NB4 (cell line): ENCODE data around the gene OPCML.

Source experiments
- POLR2A ChIP-seq: IDR thresholded peaks from 2 replicates; pipeline ENCODE4 v1.6.1; 2011; ENCODE audit warnings: mild to moderate bottlenecking; ENCODE audit not compliant: insufficient read length; ENCODE audit errors: extremely low read depth
- TF ChIP-seq, protein P1 (sequence below): IDR thresholded peaks from one replicate; pipeline ENCODE4 v1.5.1; 2012; ENCODE audit warnings: low read depth, low read length

DNA sequence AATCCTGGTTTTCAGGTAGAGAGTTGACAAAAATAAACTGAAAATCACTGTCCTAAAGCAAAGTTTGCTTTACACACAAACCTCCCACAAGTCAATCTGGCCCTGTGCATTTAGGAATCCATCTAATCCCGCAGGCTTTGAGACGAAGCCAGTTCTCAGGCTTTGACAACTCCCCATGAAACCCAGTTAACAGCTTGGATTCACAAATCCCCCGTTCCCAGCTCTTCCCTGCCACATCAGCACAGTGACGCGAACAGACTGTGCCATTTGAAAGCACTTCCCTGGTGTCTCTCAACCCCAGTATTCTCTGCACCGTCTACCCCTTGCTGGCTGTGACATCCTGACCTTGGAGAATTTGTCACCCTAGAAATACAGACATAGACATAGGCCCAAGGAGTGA is 117.8 kb downstream of the OPCML start:
- TF ChIP-seq, protein P1, sequence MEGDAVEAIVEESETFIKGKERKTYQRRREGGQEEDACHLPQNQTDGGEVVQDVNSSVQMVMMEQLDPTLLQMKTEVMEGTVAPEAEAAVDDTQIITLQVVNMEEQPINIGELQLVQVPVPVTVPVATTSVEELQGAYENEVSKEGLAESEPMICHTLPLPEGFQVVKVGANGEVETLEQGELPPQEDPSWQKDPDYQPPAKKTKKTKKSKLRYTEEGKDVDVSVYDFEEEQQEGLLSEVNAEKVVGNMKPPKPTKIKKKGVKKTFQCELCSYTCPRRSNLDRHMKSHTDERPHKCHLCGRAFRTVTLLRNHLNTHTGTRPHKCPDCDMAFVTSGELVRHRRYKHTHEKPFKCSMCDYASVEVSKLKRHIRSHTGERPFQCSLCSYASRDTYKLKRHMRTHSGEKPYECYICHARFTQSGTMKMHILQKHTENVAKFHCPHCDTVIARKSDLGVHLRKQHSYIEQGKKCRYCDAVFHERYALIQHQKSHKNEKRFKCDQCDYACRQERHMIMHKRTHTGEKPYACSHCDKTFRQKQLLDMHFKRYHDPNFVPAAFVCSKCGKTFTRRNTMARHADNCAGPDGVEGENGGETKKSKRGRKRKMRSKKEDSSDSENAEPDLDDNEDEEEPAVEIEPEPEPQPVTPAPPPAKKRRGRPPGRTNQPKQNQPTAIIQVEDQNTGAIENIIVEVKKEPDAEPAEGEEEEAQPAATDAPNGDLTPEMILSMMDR, result no peak
- no peak for TF ChIP-seq POLR2A
